SU-DHL-6 (cell line): ENCODE data around the gene PDE4D.

Source experiments
- EZH2phosphoT487 ChIP-seq: fragments of 200-600 bp; sonication (generic), shearing (Covaris generic); conservative IDR thresholded peaks from 2 replicates; pipeline ENCODE4 v1.6.1; 2018; ENCODE audit warnings: mild to moderate bottlenecking, antibody characterized with exemption, low read length, moderate library complexity, mixed read lengths
- TF ChIP-seq, protein P1 (sequence below): fragments of 200-600 bp; sonication (generic); IDR thresholded peaks from one replicate; pipeline ENCODE4 v1.5.1; 2017; ENCODE audit warnings: antibody characterized with exemption, mild to moderate bottlenecking, low read length, moderate library complexity; ENCODE audit not compliant: insufficient read depth, poor library complexity, severe bottlenecking

DNA sequence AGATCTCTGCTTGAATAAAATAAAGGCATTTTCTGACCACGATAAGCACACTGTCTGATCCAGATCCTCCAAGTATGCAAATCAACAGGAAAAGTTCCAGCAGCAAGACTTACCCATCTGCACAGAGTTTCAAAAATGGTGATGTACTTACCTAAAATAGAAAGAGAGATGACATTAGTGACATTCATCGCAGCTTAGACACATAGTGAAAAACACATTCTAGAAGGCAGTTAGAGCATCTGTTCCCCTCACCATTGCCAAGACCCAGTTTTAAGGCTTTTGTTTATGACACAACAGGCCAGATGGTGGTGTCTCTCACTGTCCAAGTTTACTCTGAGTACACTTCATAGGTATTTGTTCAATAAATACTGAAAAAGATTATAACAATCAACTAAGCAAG lies 207.7 kb downstream of the PDE4D start:
- TF ChIP-seq, protein P1, sequence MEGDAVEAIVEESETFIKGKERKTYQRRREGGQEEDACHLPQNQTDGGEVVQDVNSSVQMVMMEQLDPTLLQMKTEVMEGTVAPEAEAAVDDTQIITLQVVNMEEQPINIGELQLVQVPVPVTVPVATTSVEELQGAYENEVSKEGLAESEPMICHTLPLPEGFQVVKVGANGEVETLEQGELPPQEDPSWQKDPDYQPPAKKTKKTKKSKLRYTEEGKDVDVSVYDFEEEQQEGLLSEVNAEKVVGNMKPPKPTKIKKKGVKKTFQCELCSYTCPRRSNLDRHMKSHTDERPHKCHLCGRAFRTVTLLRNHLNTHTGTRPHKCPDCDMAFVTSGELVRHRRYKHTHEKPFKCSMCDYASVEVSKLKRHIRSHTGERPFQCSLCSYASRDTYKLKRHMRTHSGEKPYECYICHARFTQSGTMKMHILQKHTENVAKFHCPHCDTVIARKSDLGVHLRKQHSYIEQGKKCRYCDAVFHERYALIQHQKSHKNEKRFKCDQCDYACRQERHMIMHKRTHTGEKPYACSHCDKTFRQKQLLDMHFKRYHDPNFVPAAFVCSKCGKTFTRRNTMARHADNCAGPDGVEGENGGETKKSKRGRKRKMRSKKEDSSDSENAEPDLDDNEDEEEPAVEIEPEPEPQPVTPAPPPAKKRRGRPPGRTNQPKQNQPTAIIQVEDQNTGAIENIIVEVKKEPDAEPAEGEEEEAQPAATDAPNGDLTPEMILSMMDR = no peak
- TF ChIP-seq EZH2phosphoT487 = no peak
